ENCODE data around the gene TFEB.

Gene TFEB

DNA sequence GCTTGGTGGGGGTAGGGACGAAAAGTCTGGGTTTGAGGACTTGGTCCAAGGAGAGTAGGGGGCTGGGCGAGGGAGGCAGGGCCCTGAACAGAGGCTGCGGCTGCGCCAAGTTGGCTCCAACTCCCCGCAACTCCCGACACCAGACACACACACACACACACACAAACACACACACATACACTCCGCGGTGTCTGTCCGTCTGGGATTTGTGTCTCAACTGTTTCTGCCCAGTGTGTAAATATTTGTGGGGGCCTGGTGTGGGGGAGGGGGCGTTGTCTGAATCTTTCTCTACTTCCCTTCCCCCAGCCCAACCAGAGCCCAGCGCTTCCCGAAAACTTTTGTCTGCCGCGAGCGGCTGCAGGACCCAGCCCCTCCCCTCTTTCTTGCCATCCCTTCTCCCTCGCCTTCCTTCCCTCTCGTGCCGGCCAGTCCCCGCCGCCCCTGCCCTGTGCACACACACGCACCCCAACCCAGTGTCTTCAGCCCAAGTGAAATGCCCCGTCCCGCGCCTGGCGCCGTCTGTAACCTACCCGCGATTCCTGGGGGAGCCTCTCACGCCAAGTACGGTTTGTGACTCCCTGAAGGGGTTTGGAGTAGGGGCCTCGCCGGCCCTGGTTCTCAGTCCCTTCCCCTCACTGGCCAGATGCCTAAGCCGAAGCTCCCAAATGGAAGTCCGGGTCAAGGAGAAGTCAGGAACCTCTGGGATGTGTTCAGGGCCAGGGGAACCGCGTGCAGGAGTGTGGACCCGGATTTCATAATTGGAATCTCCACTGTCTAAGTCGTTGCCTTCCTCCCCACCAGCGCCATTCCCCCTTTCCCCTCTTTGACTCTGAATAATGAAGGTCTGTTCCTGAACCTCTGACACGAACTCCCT, 96.2 kb downstream of the TFEB start:
- ChIA-PET POLR2A (interaction anchor here (1.2 kb wide), 1 partner anchor 37 kb away, joined by 5 read pairs; no protein-coding TSS in a partner anchor), CTCF (interaction anchor here (0.6 kb wide), 1 partner anchor 11 kb away, joined by 3 read pairs; no protein-coding TSS in a partner anchor)
- Histone ChIP-seq H3K4me3 (ENCODE audit: low read depth, low read length) (no peak overlapping the region), H3K9me3 (ENCODE audit: control insufficient read depth, insufficient read depth, low read depth, low read length) (no peaks in the 10 kb centered on the region), H3K4me1 (ENCODE audit: control insufficient read depth, insufficient read depth, low read length) (no peaks in the 10 kb centered on the region; the same call in 1 of the 2 replicates), H3K27ac (ENCODE audit: extremely low read depth, low read depth, low read length) (no peak overlapping the region), H3K36me3 (ENCODE audit: control insufficient read depth in 2 of 2, insufficient read depth in 1 of 2, low read length in 2 of 2) (no peaks in the 10 kb centered on the region)
- TF ChIP-seq HOXA7 (CRISPR knock-in tag; IDR thresholded peaks at IDR 0.05; ENCODE audit: borderline replicate concordance) (no peak), ZNF132 (tag by site-specific recombination; IDR thresholded peaks at IDR 0.05; ENCODE audit: borderline replicate concordance) (no peak), ZNF837 (tag by site-specific recombination; IDR thresholded peaks at IDR 0.05) (no peak), KLF7 (tag by site-specific recombination; IDR thresholded peaks at IDR 0.05; ENCODE audit: borderline replicate concordance) (no peak), ZNF184 (tag by site-specific recombination; IDR thresholded peaks at IDR 0.05) (no peak), ZNF394 (tag by site-specific recombination; IDR thresholded peaks at IDR 0.05; ENCODE audit: borderline replicate concordance) (no peak), ZNF10 (tag by site-specific recombination; IDR thresholded peaks at IDR 0.05) (no peak)
- TF ChIP-seq, protein P1, sequence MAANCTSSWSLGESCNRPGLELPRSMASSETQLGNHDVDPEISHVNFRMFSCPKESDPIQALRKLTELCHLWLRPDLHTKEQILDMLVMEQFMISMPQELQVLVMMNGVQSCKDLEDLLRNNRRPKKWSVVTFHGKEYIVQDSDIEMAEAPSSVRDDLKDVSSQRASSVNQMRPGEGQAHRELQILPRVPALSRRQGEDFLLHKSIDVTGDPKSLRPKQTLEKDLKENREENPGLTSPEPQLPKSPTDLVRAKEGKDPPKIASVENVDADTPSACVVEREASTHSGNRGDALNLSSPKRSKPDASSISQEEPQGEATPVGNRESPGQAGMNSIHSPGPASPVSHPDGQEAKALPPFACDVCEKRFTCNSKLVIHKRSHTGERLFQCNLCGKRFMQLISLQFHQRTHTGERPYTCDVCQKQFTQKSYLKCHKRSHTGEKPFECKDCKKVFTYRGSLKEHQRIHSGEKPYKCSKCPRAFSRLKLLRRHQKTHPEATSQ (tag by site-specific recombination; IDR thresholded peaks at IDR 0.05) = no peak
- TF ChIP-seq, protein P2, sequence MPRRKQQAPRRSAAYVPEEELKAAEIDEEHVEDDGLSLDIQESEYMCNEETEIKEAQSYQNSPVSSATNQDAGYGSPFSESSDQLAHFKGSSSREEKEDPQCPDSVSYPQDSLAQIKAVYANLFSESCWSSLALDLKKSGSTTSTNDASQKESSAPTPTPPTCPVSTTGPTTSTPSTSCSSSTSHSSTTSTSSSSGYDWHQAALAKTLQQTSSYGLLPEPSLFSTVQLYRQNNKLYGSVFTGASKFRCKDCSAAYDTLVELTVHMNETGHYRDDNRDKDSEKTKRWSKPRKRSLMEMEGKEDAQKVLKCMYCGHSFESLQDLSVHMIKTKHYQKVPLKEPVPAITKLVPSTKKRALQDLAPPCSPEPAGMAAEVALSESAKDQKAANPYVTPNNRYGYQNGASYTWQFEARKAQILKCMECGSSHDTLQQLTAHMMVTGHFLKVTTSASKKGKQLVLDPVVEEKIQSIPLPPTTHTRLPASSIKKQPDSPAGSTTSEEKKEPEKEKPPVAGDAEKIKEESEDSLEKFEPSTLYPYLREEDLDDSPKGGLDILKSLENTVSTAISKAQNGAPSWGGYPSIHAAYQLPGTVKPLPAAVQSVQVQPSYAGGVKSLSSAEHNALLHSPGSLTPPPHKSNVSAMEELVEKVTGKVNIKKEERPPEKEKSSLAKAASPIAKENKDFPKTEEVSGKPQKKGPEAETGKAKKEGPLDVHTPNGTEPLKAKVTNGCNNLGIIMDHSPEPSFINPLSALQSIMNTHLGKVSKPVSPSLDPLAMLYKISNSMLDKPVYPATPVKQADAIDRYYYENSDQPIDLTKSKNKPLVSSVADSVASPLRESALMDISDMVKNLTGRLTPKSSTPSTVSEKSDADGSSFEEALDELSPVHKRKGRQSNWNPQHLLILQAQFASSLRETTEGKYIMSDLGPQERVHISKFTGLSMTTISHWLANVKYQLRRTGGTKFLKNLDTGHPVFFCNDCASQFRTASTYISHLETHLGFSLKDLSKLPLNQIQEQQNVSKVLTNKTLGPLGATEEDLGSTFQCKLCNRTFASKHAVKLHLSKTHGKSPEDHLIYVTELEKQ (tag by site-specific recombination; IDR thresholded peaks at IDR 0.05; ENCODE audit: borderline replicate concordance) = no peak
- TF ChIP-seq, protein P3, sequence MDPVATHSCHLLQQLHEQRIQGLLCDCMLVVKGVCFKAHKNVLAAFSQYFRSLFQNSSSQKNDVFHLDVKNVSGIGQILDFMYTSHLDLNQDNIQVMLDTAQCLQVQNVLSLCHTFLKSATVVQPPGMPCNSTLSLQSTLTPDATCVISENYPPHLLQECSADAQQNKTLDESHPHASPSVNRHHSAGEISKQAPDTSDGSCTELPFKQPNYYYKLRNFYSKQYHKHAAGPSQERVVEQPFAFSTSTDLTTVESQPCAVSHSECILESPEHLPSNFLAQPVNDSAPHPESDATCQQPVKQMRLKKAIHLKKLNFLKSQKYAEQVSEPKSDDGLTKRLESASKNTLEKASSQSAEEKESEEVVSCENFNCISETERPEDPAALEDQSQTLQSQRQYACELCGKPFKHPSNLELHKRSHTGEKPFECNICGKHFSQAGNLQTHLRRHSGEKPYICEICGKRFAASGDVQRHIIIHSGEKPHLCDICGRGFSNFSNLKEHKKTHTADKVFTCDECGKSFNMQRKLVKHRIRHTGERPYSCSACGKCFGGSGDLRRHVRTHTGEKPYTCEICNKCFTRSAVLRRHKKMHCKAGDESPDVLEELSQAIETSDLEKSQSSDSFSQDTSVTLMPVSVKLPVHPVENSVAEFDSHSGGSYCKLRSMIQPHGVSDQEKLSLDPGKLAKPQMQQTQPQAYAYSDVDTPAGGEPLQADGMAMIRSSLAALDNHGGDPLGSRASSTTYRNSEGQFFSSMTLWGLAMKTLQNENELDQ (tag by site-specific recombination; IDR thresholded peaks at IDR 0.05; ENCODE audit: low read depth) = no peak
- TF ChIP-seq, protein P4, sequence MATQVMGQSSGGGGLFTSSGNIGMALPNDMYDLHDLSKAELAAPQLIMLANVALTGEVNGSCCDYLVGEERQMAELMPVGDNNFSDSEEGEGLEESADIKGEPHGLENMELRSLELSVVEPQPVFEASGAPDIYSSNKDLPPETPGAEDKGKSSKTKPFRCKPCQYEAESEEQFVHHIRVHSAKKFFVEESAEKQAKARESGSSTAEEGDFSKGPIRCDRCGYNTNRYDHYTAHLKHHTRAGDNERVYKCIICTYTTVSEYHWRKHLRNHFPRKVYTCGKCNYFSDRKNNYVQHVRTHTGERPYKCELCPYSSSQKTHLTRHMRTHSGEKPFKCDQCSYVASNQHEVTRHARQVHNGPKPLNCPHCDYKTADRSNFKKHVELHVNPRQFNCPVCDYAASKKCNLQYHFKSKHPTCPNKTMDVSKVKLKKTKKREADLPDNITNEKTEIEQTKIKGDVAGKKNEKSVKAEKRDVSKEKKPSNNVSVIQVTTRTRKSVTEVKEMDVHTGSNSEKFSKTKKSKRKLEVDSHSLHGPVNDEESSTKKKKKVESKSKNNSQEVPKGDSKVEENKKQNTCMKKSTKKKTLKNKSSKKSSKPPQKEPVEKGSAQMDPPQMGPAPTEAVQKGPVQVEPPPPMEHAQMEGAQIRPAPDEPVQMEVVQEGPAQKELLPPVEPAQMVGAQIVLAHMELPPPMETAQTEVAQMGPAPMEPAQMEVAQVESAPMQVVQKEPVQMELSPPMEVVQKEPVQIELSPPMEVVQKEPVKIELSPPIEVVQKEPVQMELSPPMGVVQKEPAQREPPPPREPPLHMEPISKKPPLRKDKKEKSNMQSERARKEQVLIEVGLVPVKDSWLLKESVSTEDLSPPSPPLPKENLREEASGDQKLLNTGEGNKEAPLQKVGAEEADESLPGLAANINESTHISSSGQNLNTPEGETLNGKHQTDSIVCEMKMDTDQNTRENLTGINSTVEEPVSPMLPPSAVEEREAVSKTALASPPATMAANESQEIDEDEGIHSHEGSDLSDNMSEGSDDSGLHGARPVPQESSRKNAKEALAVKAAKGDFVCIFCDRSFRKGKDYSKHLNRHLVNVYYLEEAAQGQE (tag by site-specific recombination; IDR thresholded peaks at IDR 0.05) = no peak
- TF ChIP-seq, protein P5, sequence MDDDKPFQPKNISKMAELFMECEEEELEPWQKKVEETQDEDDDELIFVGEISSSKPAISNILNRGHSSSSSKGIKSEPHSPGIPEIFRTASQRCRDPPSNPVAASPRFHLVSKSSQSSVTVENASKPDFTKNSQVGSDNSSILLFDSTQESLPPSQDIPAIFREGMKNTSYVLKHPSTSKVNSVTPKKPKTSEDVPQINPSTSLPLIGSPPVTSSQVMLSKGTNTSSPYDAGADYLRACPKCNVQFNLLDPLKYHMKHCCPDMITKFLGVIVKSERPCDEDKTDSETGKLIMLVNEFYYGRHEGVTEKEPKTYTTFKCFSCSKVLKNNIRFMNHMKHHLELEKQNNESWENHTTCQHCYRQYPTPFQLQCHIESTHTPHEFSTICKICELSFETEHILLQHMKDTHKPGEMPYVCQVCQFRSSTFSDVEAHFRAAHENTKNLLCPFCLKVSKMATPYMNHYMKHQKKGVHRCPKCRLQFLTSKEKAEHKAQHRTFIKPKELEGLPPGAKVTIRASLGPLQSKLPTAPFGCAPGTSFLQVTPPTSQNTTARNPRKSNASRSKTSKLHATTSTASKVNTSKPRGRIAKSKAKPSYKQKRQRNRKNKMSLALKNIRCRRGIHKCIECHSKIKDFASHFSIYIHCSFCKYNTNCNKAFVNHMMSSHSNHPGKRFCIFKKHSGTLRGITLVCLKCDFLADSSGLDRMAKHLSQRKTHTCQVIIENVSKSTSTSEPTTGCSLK (tag by site-specific recombination; IDR thresholded peaks at IDR 0.05) = no peak
